GM23338 (cell line): ENCODE results near the gene DCAF11. TPM values are rescaled to one million over a fixed set of nuclear protein-coding genes. Genes with fewer than 3 reads are reported as not detected.

Experiments used
- ATAC-seq: fragments of 200-7000 bp; cut with Tn5 transposase; 3 replicates; pipeline ENCODE4 v1.9.1; 2020
- DNase-seq: peaks from one replicate; pipeline ENCODE4 v3.0.0-alpha.2; 2015; ENCODE audit warnings: low spot score
- H2AFZ ChIP-seq: fragments of 200-600 bp; sonication (generic); 2 replicates; pipeline ENCODE4 v1.8.0; 2016; ENCODE audit warnings: antibody characterized with exemption, mild to moderate bottlenecking, moderate library complexity
- H3F3A ChIP-seq: fragments of 200-600 bp; sonication (generic); replicated peaks from 2 replicates; pipeline ENCODE4 v1.8.0; 2017; ENCODE audit warnings: antibody characterized with exemption, mixed run types, low read depth
- H3K27ac ChIP-seq: fragments of 200-600 bp; sonication (generic); 2 replicates; pipeline ENCODE4 v1.6.1; 2016; ENCODE audit warnings: low read depth
- H3K27me3 ChIP-seq: fragments of 200-600 bp; sonication (generic); 2 replicates; pipeline ENCODE4 v1.8.0; 2016; ENCODE audit warnings: mild to moderate bottlenecking, mixed run types, moderate library complexity; ENCODE audit not compliant: insufficient read depth
- H3K36me3 ChIP-seq: fragments of 200-600 bp; sonication (generic); 2 replicates; pipeline ENCODE4 v1.8.0; 2016; ENCODE audit warnings: mild to moderate bottlenecking; ENCODE audit not compliant: insufficient read depth
- H3K4me1 ChIP-seq: fragments of 200-600 bp; sonication (generic); 2 replicates; pipeline ENCODE4 v1.8.0; 2016; ENCODE audit warnings: mild to moderate bottlenecking, moderate library complexity; ENCODE audit not compliant: insufficient read depth
- H3K4me2 ChIP-seq: fragments of 200-600 bp; sonication (generic); 2 replicates; pipeline ENCODE4 v1.7.1; 2017; ENCODE audit warnings: mixed run types
- H3K4me3 ChIP-seq: fragments of 200-600 bp; sonication (generic); 2 replicates; pipeline ENCODE4 v1.6.1; 2016; ENCODE audit warnings: mixed run types
- H3K79me2 ChIP-seq: fragments of 200-600 bp; sonication (generic); replicated peaks from 2 replicates; pipeline ENCODE4 v1.8.0; 2017; ENCODE audit warnings: mild to moderate bottlenecking; ENCODE audit not compliant: insufficient read depth
- H3K9me2 ChIP-seq: fragments of 200-600 bp; sonication (generic); 2 replicates; pipeline ENCODE4 v1.8.0; 2017; ENCODE audit not compliant: insufficient read depth
- H4K20me1 ChIP-seq: fragments of 200-600 bp; sonication (generic); replicated peaks from 2 replicates; pipeline ENCODE4 v1.8.0; 2017; ENCODE audit warnings: mild to moderate bottlenecking; ENCODE audit not compliant: insufficient read depth
- H3K27ac Mint-ChIP-seq: 2 replicates; pipeline ENCODE4 v1.8.0; 2020; ENCODE audit warnings: inconsistent platforms, mild to moderate bottlenecking, moderate library complexity, mixed read lengths
- H3K27me3 Mint-ChIP-seq: 3 replicates; pipeline ENCODE4 v1.8.0; 2022; ENCODE audit warnings: low read depth, mild to moderate bottlenecking, moderate library complexity, mixed read lengths, inconsistent platforms; ENCODE audit not compliant: insufficient read depth, poor library complexity
- H3K36me3 Mint-ChIP-seq: 3 replicates; pipeline ENCODE4 v1.8.0; 2021; ENCODE audit warnings: low read depth, mild to moderate bottlenecking, inconsistent platforms, moderate library complexity, mixed read lengths
- H3K4me1 Mint-ChIP-seq: 3 replicates; pipeline ENCODE4 v1.8.0; 2020; ENCODE audit warnings: mild to moderate bottlenecking, inconsistent platforms, mixed read lengths
- H3K4me3 Mint-ChIP-seq: 3 replicates; pipeline ENCODE4 v1.8.0; 2021; ENCODE audit warnings: moderate library complexity, mild to moderate bottlenecking, inconsistent platforms, mixed read lengths
- H3K9me3 Mint-ChIP-seq: 3 replicates; pipeline ENCODE4 v1.8.0; 2020; ENCODE audit warnings: moderate library complexity, mild to moderate bottlenecking, inconsistent platforms, mixed read lengths
- CREB1 ChIP-seq: fragments of 250-450 bp; sonication (Bioruptor Pico); IDR thresholded peaks from 2 replicates; pipeline ENCODE4 v1.5.0; 2020; ENCODE audit warnings: low read depth, mild to moderate bottlenecking, moderate library complexity
- ETS1 ChIP-seq: IDR thresholded peaks from 2 replicates; pipeline ENCODE4 v1.6.1; 2016; ENCODE audit warnings: antibody characterized with exemption
- EZH2phosphoT487 ChIP-seq: fragments of 200-600 bp; sonication (generic); IDR thresholded peaks from one replicate; pipeline ENCODE4 v1.8.1; 2018; ENCODE audit warnings: antibody characterized with exemption; ENCODE audit not compliant: unreplicated experiment
- NANOG ChIP-seq: IDR thresholded peaks from 2 replicates; pipeline ENCODE4 v1.6.1; 2016; ENCODE audit warnings: antibody characterized with exemption, borderline replicate concordance
- POLR2AphosphoS5 ChIP-seq: IDR thresholded peaks from 2 replicates; pipeline ENCODE4 v1.6.1; 2016; ENCODE audit warnings: antibody characterized with exemption, low read depth
- REST ChIP-seq: IDR thresholded peaks from one replicate; pipeline ENCODE4 v1.6.1; 2018; ENCODE audit warnings: antibody characterized with exemption; ENCODE audit not compliant: unreplicated experiment
- STAT1 ChIP-seq: IDR thresholded peaks from one replicate; pipeline ENCODE4 v1.6.1; 2016; ENCODE audit warnings: antibody characterized with exemption; ENCODE audit not compliant: unreplicated experiment
- ZNF114 ChIP-seq: fragments of 250-450 bp; sonication (Bioruptor Pico); IDR thresholded peaks from 2 replicates; pipeline ENCODE4 v1.5.0; 2020; ENCODE audit warnings: mild to moderate bottlenecking, moderate library complexity
- polyA plus RNA-seq: library from polyadenylated mRNA; unstranded; fragments of >200 nt; fragmentation: Nextera tagmentation; extraction: Ambion mirVana; gene quantifications from 2 replicates; pipeline ENCODE4 v1.2.1, GENCODE V29; 2016
- total RNA-seq: library from RNA; depleted of rRNA; stranded (reverse); fragments of >200 nt; shearing (Covaris generic); gene quantifications from 2 replicates; pipeline ENCODE4 v1.2.3, GENCODE V29; 2014
- TF ChIP-seq, protein P1 (sequence below): fragments of 250-450 bp; sonication (Bioruptor Pico); IDR thresholded peaks from 2 replicates; pipeline ENCODE4 v1.5.0; 2020; ENCODE audit warnings: mild to moderate bottlenecking, moderate library complexity
- TF ChIP-seq, protein P2 (sequence below), 2 experiments: fragments of 200-600 bp in 1 of 2; sonication (generic) in 1 of 2; conservative IDR thresholded peaks; 2 replicates each; pipeline versions ENCODE4 v1.5.1 to v1.6.1; 2016 to 2017; ENCODE audit warnings: antibody characterized with exemption in 2 of 2, low read depth in 2 of 2, mild to moderate bottlenecking in 2 of 2, moderate library complexity in 1 of 2

Gene DCAF11
- total and polyA plus RNA-seq, 2 experiments from 2014 or later, result 18.6 to 93.2 TPM

DNA sequence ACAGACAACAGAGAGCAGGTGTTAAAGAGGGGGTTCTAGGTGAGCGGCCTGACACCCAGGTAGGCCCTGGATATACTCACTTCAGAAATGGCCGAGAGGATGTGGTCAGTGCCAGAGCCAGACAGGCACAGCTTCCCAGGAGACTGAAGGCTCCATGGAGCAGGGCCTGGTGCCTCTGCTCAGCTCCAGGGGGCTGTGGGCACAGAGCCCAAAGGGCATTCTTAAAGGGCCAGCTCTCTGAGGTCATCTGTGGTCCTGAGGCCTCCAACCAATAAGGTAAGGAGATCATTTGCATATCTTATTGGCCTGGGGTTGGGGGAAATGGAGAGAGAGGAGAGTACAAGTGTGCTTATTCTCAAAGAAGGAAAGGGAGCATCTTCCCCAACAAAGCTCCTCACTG lies 30.1 kb upstream of the DCAF11 start:
- no peaks in the 10 kb centered on the region for H4K20me1 ChIP-seq
- H2AFZ ChIP-seq, result no peak overlapping the region
- H3K27me3 ChIP-seq, result peaks cover 14% of the 10 kb centered on the region; the same call in 1 of the 2 replicates
- no peak overlapping the region for H3K4me2 ChIP-seq
- Mint-ChIP-seq H3K9me3 (no peaks in the 10 kb centered on the region), H3K4me1 (peaks cover 21% of the 10 kb centered on the region), H3K27ac (no peak overlapping the region), H3K36me3 (no peaks in the 10 kb centered on the region; the same call in 2 of the 3 replicates), H3K27me3 (peaks cover 29% of the 10 kb centered on the region), H3K4me3 (no peak overlapping the region)
- H3K9me2 ChIP-seq, result no peaks in the 10 kb centered on the region
- H3K4me1 ChIP-seq, result peaks cover 13% of the 10 kb centered on the region
- peaks cover 11% of the 10 kb centered on the region; the same call in 1 of the 2 replicates for H3F3A ChIP-seq
- no peak for DNase-seq
- no peak overlapping the region for H3K27ac ChIP-seq
- H3K4me3 ChIP-seq, result no peak overlapping the region
- no peak for ATAC-seq
- no peaks in the 10 kb centered on the region for H3K79me2 ChIP-seq
- H3K36me3 ChIP-seq, result no peaks in the 10 kb centered on the region
- no peak for TF ChIP-seq EZH2phosphoT487
- TF ChIP-seq CREB1 (CRISPR knock-in tag), result no peak
- no peak for TF ChIP-seq POLR2AphosphoS5

DNA sequence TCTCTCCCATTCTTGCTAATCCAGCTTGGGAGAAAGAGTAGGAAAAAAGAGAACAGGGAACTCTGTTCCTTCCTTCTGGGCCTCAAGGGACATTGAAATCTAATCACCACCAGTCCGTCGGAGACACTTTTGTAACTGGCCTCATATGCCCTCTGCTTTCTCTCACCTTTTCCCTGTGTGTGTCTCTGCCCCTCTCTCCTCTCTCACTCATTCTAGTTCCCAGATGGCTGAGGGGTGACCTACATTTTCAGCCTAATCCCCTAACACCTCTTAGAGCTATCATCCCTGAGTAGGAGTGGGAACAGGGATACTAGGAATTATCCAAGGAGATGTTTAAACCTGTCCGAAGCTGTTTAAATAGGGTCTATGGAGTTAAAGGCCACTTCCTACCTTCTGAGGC lies 29.4 kb upstream of the DCAF11 start:
- H3K4me2 ChIP-seq, result no peak overlapping the region
- Mint-ChIP-seq H3K27me3 (peaks cover 25% of the 10 kb centered on the region), H3K27ac (no peak overlapping the region), H3K36me3 (no peaks in the 10 kb centered on the region; the same call in 2 of the 3 replicates), H3K4me3 (no peak overlapping the region), H3K4me1 (peaks cover 19% of the 10 kb centered on the region), H3K9me3 (no peaks in the 10 kb centered on the region)
- no peak overlapping the region for H3K4me3 ChIP-seq
- DNase-seq, result no peak
- ATAC-seq, result no peak
- peaks cover 8% of the 10 kb centered on the region; the same call in 1 of the 2 replicates for H3F3A ChIP-seq
- H3K36me3 ChIP-seq, result no peaks in the 10 kb centered on the region
- peaks cover 14% of the 10 kb centered on the region; the same call in 1 of the 2 replicates for H3K27me3 ChIP-seq
- H3K9me2 ChIP-seq, result no peaks in the 10 kb centered on the region
- no peak overlapping the region for H2AFZ ChIP-seq
- peaks cover 9% of the 10 kb centered on the region for H3K4me1 ChIP-seq
- H4K20me1 ChIP-seq, result no peaks in the 10 kb centered on the region
- H3K27ac ChIP-seq, result no peak overlapping the region
- H3K79me2 ChIP-seq, result no peaks in the 10 kb centered on the region
- TF ChIP-seq STAT1 (no peak), ZNF114 (CRISPR knock-in tag) (no peak), ETS1 (no peak), NANOG (no peak), REST (no peak), EZH2phosphoT487 (no peak)
- TF ChIP-seq, protein P1, sequence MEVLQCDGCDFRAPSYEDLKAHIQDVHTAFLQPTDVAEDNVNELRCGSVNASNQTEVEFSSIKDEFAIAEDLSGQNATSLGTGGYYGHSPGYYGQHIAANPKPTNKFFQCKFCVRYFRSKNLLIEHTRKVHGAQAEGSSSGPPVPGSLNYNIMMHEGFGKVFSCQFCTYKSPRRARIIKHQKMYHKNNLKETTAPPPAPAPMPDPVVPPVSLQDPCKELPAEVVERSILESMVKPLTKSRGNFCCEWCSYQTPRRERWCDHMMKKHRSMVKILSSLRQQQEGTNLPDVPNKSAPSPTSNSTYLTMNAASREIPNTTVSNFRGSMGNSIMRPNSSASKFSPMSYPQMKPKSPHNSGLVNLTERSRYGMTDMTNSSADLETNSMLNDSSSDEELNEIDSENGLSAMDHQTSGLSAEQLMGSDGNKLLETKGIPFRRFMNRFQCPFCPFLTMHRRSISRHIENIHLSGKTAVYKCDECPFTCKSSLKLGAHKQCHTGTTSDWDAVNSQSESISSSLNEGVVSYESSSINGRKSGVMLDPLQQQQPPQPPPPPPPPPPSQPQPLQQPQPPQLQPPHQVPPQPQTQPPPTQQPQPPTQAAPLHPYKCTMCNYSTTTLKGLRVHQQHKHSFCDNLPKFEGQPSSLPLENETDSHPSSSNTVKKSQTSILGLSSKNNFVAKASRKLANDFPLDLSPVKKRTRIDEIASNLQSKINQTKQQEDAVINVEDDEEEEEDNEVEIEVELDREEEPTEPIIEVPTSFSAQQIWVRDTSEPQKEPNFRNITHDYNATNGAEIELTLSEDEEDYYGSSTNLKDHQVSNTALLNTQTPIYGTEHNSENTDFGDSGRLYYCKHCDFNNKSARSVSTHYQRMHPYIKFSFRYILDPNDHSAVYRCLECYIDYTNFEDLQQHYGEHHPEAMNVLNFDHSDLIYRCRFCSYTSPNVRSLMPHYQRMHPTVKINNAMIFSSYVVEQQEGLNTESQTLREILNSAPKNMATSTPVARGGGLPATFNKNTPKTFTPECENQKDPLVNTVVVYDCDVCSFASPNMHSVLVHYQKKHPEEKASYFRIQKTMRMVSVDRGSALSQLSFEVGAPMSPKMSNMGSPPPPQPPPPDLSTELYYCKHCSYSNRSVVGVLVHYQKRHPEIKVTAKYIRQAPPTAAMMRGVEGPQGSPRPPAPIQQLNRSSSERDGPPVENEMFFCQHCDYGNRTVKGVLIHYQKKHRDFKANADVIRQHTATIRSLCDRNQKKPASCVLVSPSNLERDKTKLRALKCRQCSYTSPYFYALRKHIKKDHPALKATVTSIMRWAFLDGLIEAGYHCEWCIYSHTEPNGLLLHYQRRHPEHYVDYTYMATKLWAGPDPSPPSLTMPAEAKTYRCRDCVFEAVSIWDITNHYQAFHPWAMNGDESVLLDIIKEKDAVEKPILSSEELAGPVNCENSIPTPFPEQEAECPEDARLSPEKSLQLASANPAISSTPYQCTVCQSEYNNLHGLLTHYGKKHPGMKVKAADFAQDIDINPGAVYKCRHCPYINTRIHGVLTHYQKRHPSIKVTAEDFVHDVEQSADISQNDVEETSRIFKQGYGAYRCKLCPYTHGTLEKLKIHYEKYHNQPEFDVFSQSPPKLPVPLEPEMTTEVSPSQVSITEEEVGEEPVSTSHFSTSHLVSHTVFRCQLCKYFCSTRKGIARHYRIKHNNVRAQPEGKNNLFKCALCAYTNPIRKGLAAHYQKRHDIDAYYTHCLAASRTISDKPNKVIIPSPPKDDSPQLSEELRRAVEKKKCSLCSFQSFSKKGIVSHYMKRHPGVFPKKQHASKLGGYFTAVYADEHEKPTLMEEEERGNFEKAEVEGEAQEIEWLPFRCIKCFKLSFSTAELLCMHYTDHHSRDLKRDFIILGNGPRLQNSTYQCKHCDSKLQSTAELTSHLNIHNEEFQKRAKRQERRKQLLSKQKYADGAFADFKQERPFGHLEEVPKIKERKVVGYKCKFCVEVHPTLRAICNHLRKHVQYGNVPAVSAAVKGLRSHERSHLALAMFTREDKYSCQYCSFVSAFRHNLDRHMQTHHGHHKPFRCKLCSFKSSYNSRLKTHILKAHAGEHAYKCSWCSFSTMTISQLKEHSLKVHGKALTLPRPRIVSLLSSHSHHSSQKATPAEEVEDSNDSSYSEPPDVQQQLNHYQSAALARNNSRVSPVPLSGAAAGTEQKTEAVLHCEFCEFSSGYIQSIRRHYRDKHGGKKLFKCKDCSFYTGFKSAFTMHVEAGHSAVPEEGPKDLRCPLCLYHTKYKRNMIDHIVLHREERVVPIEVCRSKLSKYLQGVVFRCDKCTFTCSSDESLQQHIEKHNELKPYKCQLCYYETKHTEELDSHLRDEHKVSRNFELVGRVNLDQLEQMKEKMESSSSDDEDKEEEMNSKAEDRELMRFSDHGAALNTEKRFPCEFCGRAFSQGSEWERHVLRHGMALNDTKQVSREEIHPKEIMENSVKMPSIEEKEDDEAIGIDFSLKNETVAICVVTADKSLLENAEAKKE (CRISPR knock-in tag), result no peak
- TF ChIP-seq, protein P2, sequence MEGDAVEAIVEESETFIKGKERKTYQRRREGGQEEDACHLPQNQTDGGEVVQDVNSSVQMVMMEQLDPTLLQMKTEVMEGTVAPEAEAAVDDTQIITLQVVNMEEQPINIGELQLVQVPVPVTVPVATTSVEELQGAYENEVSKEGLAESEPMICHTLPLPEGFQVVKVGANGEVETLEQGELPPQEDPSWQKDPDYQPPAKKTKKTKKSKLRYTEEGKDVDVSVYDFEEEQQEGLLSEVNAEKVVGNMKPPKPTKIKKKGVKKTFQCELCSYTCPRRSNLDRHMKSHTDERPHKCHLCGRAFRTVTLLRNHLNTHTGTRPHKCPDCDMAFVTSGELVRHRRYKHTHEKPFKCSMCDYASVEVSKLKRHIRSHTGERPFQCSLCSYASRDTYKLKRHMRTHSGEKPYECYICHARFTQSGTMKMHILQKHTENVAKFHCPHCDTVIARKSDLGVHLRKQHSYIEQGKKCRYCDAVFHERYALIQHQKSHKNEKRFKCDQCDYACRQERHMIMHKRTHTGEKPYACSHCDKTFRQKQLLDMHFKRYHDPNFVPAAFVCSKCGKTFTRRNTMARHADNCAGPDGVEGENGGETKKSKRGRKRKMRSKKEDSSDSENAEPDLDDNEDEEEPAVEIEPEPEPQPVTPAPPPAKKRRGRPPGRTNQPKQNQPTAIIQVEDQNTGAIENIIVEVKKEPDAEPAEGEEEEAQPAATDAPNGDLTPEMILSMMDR (conservative IDR thresholded peaks at IDR 0.05; ENCODE audit: low read depth in 2 of 2), result no peak
